ENCODE data around the gene SHC2.
A peak's percentile ranks its signal among the peaks of the same experiment; 100 is the strongest.

The SHC2 gene

DNA sequence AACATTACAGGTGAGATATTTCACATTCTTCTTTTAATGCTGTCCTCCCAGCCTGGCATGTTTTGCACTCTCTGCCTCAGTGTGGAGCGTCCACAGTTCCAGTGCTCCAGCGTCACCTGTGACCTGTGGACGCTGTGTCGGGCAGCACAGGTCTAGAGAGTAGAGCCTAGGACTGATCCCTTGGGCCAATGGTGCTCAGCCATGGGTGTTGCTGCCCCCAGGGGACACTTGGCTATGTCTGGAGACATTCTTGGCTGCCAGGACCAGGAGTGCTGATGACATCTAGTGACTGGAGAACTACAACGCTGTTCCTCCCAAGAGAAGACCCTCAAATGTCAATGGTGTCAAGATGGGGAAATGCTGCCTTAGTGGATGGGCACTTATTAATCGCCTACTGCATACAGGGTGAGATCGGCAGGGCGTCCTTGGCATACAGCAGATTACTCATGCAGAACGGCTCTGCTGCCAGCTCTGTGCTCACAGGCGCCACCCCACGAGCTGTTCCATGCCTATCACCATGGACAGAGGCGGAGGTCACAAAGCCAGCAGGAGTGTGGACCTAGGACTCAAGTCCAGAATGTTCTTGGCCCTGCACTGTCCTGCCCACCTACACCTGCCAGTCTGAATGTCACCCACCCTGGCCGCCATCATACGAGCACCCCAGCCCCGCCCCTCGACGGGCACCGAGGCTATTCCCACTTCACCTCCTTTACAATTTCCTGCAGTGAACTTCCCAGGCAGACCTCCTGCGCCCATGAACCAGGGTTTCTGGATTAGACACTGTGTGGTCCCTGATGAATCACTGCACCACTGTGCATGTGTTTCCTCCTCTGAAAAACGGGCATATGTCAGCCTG lies 21.6 kb upstream of the SHC2 start:
- Mint-ChIP-seq H3K27ac (no peak overlapping the region), H3K4me3 (no peak overlapping the region), H3K4me1 (ENCODE audit: low read depth) (peaks cover 17% of the 10 kb centered on the region), H3K36me3 (ENCODE audit: low read depth) (peaks cover 16% of the 10 kb centered on the region), H3K27me3 (peaks cover 21% of the 10 kb centered on the region), H3K9me3 (peaks cover 14% of the 10 kb centered on the region)

- Mint-ChIP-seq H3K27ac (peak overlapping the region; percentile 96), H3K4me1 (ENCODE audit: low read depth) (peaks cover 17% of the 10 kb centered on the region), H3K27me3 (peaks cover 18% of the 10 kb centered on the region), H3K9me3 (peaks cover 14% of the 10 kb centered on the region), H3K4me3 (peak overlapping the region; percentile 65), H3K36me3 (ENCODE audit: low read depth) (peaks cover 16% of the 10 kb centered on the region)
Measured at GRCh38 chr19:481100-481499, 20.3 kb upstream of the SHC2 start.

- peak overlapping the region; percentile 65 for H3K4me3 Mint-ChIP-seq
- H3K27me3 Mint-ChIP-seq: peaks cover 15% of the 10 kb centered on the region
- H3K9me3 Mint-ChIP-seq: peaks cover 14% of the 10 kb centered on the region
- H3K27ac Mint-ChIP-seq: peak overlapping the region; percentile 96
- peaks cover 16% of the 10 kb centered on the region for H3K36me3 Mint-ChIP-seq (ENCODE audit: low read depth)
- peaks cover 17% of the 10 kb centered on the region for H3K4me1 Mint-ChIP-seq (ENCODE audit: low read depth)
Measured at GRCh38 chr19:480016-480855, 19.4 kb upstream of the SHC2 start.

- peaks cover 16% of the 10 kb centered on the region for H3K36me3 Mint-ChIP-seq (ENCODE audit: low read depth)
- no peak overlapping the region for H3K4me3 Mint-ChIP-seq
- peaks cover 14% of the 10 kb centered on the region for H3K9me3 Mint-ChIP-seq
- no peak overlapping the region for H3K27ac Mint-ChIP-seq
- H3K27me3 Mint-ChIP-seq: peaks cover 11% of the 10 kb centered on the region
- peaks cover 17% of the 10 kb centered on the region for H3K4me1 Mint-ChIP-seq (ENCODE audit: low read depth)
Measured at GRCh38 chr19:478976-479375, 18.1 kb upstream of the SHC2 start.

DNA sequence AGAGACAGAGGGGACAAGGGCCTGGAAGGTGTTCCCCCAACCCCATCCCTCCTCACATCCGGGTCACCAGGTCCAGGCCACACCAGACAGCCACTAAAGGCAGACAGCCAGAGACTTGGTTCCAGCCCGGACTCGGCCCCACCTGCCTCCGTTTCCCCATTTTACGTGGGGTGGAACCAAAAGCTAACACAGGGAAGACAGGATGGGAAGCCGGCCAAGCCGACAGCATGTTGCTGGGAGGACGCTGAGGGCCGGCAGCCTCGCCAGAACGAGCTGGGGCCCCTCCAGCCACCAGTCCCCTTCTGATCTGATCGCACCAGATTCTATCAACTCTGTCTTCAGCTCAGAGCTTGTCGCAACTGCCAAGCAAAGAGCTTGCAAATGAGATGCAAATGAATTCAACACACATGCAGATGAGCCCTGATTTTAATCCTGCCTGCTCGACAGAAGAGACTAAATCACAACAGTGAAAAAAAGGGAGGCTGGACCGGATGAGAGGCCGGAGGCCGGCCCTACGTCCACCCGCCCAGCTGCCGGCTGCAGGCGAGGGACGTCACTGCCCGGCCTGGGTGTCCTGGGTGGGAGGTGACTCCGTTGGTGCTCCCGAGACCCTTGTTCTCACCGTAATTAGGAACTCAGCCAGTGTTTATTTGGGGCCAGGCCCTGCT lies 17.5 kb upstream of the SHC2 start:
- peaks cover 16% of the 10 kb centered on the region for H3K36me3 Mint-ChIP-seq (ENCODE audit: low read depth)
- no peak overlapping the region for H3K27ac Mint-ChIP-seq
- H3K4me1 Mint-ChIP-seq (ENCODE audit: low read depth): peaks cover 17% of the 10 kb centered on the region
- peaks cover 11% of the 10 kb centered on the region for H3K27me3 Mint-ChIP-seq
- peaks cover 14% of the 10 kb centered on the region for H3K9me3 Mint-ChIP-seq
- no peak overlapping the region for H3K4me3 Mint-ChIP-seq

DNA sequence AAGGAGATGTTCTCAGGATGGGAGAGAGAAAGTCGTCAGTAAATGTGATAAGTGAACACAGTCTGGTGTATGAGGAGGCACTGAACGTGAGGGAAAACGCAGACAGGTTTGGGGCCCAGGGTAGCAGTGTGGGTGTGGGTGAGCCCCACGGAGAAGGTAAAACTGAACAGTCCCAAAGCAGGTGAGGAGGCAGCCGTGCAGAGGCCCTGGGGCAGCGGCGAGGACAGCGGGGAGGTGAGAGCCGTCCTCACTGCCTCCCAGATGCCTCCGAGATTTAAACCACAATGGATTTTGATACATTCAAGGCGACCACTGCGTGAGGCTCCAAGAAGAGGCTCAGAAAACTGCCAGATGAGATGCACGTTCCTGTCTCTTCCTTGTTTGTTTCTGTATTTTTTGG lies 14.5 kb upstream of the SHC2 start:
- no peak overlapping the region for H3K27ac Mint-ChIP-seq
- H3K9me3 Mint-ChIP-seq: peaks cover 1% of the 10 kb centered on the region
- no peak overlapping the region for H3K4me3 Mint-ChIP-seq
- peaks cover 6% of the 10 kb centered on the region for H3K36me3 Mint-ChIP-seq (ENCODE audit: low read depth)
- peaks cover 7% of the 10 kb centered on the region for H3K27me3 Mint-ChIP-seq
- H3K4me1 Mint-ChIP-seq (ENCODE audit: low read depth): peaks cover 7% of the 10 kb centered on the region

- Mint-ChIP-seq H3K4me1 (ENCODE audit: low read depth) (no peaks in the 10 kb centered on the region), H3K27me3 (peaks cover 4% of the 10 kb centered on the region), H3K36me3 (ENCODE audit: low read depth) (no peaks in the 10 kb centered on the region), H3K9me3 (no peaks in the 10 kb centered on the region), H3K4me3 (no peak overlapping the region), H3K27ac (no peak overlapping the region)
Measured at GRCh38 chr19:474126-475078, 13.6 kb upstream of the SHC2 start.

DNA sequence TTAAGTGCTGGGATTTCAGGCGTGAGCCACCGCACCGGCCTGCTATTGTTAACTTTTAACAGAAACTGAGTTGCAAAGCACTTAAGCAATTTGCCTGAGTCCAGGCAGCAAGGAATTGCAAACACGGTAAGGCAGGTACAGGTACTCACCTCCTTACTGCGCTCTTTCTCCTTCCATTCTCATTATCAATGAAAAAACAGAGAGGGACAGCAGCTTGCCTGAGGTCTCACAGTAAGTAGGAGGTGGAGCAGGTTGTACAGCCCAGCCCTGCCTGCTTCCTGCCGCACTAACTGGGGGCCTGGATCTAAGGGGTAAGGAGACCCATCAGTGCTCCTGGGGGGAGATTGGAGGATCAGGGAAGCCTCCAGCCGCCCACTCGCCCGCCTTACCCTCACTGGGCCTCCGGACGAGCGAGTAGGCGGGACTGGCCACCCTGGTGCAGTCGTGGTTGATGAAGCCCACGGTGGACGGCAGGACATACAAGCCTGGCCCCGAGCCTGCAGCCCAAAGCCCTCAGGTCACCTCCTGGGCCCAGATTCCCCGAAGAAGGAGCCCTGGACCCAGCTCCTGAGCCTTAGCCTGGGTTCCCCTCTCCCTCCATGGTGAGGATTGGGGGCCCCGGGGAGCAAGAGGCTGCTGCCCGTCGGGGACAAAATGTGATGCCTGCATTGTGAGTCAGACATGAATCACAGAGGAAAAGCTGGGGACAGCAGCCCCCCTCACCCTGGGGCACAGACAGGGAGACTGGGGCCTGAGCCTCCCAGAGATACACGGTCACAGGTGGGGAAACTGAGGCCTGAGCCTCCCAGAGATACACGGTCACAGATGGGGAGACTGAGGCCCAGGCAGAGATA lies 11.4 kb upstream of the SHC2 start:
- no peaks in the 10 kb centered on the region for H3K9me3 Mint-ChIP-seq
- peaks cover 4% of the 10 kb centered on the region for H3K27me3 Mint-ChIP-seq
- no peaks in the 10 kb centered on the region for H3K36me3 Mint-ChIP-seq (ENCODE audit: low read depth)
- no peaks in the 10 kb centered on the region for H3K4me1 Mint-ChIP-seq (ENCODE audit: low read depth)
- no peak overlapping the region for H3K27ac Mint-ChIP-seq
- no peak overlapping the region for H3K4me3 Mint-ChIP-seq

DNA sequence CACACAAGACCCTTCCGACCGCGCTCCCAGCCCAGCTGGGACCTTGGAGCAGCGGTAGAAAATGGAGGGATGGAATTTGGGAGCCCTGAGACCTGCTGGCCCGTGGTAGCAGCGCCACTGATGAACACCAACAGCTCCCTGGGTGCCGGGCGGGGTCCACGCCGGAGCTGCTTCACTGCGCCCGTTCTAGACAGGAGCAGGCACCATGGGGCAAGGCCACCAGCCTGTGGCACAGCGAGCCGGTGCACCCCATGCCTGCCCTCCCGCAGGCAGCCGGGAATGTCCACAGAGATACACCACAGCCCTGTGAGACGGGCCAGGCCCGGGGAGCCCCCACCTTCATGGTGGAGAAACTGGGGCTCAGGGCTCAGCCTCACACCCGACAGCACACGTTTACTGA lies 9.9 kb upstream of the SHC2 start:
- no peaks in the 10 kb centered on the region for H3K36me3 Mint-ChIP-seq (ENCODE audit: low read depth)
- no peaks in the 10 kb centered on the region for H3K4me1 Mint-ChIP-seq (ENCODE audit: low read depth)
- no peak overlapping the region for H3K27ac Mint-ChIP-seq
- no peaks in the 10 kb centered on the region for H3K9me3 Mint-ChIP-seq
- H3K4me3 Mint-ChIP-seq: no peak overlapping the region
- H3K27me3 Mint-ChIP-seq: peaks cover 4% of the 10 kb centered on the region

- no peaks in the 10 kb centered on the region for H3K9me3 Mint-ChIP-seq
- H3K4me3 Mint-ChIP-seq: no peak overlapping the region
- no peaks in the 10 kb centered on the region for H3K36me3 Mint-ChIP-seq (ENCODE audit: low read depth)
- H3K4me1 Mint-ChIP-seq (ENCODE audit: low read depth): no peaks in the 10 kb centered on the region
- H3K27me3 Mint-ChIP-seq: no peaks in the 10 kb centered on the region
- H3K27ac Mint-ChIP-seq: no peak overlapping the region
Measured at GRCh38 chr19:469833-470232, 9.0 kb upstream of the SHC2 start.

DNA sequence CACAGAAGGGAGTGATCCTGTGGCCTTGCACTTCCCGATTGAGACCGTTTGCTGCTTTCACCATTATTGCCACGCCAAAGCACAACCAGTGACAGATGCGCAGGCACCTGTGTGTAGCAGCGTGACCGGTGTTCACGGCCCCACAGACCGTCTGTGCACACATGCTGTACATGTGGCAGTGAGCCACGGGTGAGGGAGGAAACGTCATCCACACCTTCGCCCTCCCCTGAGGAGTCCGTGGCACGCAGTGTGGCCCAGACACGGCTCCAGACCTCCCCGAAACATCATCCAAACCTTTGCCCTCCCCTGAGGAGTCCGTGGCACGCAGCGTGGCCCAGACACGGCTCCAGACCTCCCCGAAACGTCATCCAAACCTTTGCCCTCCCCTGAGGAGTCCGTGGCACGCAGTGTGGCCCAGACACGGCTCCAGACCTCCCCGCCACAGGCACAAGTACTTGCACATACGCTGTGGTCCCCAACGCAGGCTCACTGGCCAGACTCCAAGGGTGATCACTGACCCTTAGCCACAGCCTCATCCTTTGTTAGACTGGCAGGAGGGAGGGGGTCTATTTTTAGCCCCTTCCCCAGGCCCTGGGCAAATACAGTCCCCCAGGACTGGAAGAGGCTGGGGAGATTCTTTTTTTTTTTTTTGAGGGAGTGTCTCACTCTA lies 7.9 kb upstream of the SHC2 start:
- H3K36me3 Mint-ChIP-seq (ENCODE audit: low read depth): no peaks in the 10 kb centered on the region
- no peak overlapping the region for H3K4me3 Mint-ChIP-seq
- no peaks in the 10 kb centered on the region for H3K27me3 Mint-ChIP-seq
- H3K9me3 Mint-ChIP-seq: no peaks in the 10 kb centered on the region
- H3K4me1 Mint-ChIP-seq (ENCODE audit: low read depth): no peaks in the 10 kb centered on the region
- no peak overlapping the region for H3K27ac Mint-ChIP-seq

DNA sequence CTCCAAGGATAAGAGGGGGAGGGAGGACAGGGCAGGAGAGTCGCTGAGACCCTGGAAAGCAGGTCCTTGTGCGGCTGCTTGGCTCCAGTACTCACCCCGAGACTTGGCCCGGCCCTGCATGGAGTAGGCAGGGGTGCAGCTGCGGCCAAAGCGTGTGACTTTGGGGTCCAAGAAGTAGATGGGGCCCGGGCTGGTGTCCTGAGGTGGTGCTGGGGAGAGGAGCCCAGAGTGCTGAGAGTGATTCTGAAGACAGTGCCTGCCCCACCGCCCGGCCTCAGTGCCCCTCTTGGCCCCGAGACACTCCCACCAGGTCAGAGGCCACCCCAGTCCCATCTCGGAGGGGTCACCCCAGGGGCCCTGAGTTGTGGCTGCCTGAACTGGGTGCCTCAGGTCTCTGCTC lies 6.7 kb upstream of the SHC2 start:
- peaks cover 3% of the 10 kb centered on the region for H3K27me3 Mint-ChIP-seq
- no peaks in the 10 kb centered on the region for H3K4me1 Mint-ChIP-seq (ENCODE audit: low read depth)
- no peak overlapping the region for H3K27ac Mint-ChIP-seq

More for the DNA sequence above, 6.7 kb upstream of the SHC2 start:
- H3K9me3 Mint-ChIP-seq: no peaks in the 10 kb centered on the region
- no peaks in the 10 kb centered on the region for H3K36me3 Mint-ChIP-seq (ENCODE audit: low read depth)
- H3K4me3 Mint-ChIP-seq: no peak overlapping the region

All from stimulated activated naive CD8-positive, alpha-beta T cell treated with anti-CD3 and anti-CD28 coated beads, Interleukin-15, Interleukin-2, amounts not matched to agents 100 ng/mL and 50 ng/mL, for 24 hours (primary cell).